ENCODE data around the gene PPM1J. TPM values are rescaled to one million over a fixed set of nuclear protein-coding genes. Genes with fewer than 3 reads are reported as not detected.
"Not testable (repeated sequence)": the region's sequence is repeated elsewhere in the genome, so short reads cannot be mapped to it uniquely, and the experiment has no call there.

The PPM1J gene, protein sequence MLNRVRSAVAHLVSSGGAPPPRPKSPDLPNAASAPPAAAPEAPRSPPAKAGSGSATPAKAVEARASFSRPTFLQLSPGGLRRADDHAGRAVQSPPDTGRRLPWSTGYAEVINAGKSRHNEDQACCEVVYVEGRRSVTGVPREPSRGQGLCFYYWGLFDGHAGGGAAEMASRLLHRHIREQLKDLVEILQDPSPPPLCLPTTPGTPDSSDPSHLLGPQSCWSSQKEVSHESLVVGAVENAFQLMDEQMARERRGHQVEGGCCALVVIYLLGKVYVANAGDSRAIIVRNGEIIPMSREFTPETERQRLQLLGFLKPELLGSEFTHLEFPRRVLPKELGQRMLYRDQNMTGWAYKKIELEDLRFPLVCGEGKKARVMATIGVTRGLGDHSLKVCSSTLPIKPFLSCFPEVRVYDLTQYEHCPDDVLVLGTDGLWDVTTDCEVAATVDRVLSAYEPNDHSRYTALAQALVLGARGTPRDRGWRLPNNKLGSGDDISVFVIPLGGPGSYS
- 1.1 TPM for polyA plus RNA-seq (ENCODE audit: insufficient read length)
- long read RNA-seq, donor 1, partial matches to known transcripts = 0 of 2 reads
- long read RNA-seq, donor 1, other reads (novel, unspliced or antisense) = 0 of 2 reads
- long read RNA-seq, donor 2 = 0 reads
- long read RNA-seq, donor 3, partial matches to known transcripts = 0 of 1 reads
- long read RNA-seq, donor 3, other reads (novel, unspliced or antisense) = 0 of 1 reads
- long read RNA-seq, donor 4 = 0 reads
- long read RNA-seq, donor 5, partial matches to known transcripts = 0 of 1 reads
- long read RNA-seq, donor 5, other reads (novel, unspliced or antisense) = 0 of 1 reads
- long read RNA-seq, donor 6 = 0 reads
- long read RNA-seq, donor 7, partial matches to known transcripts = 0 of 1 reads
- long read RNA-seq, donor 7, other reads (novel, unspliced or antisense) = 0 of 1 reads
- long read RNA-seq, donor 8 = 0 reads

DNA sequence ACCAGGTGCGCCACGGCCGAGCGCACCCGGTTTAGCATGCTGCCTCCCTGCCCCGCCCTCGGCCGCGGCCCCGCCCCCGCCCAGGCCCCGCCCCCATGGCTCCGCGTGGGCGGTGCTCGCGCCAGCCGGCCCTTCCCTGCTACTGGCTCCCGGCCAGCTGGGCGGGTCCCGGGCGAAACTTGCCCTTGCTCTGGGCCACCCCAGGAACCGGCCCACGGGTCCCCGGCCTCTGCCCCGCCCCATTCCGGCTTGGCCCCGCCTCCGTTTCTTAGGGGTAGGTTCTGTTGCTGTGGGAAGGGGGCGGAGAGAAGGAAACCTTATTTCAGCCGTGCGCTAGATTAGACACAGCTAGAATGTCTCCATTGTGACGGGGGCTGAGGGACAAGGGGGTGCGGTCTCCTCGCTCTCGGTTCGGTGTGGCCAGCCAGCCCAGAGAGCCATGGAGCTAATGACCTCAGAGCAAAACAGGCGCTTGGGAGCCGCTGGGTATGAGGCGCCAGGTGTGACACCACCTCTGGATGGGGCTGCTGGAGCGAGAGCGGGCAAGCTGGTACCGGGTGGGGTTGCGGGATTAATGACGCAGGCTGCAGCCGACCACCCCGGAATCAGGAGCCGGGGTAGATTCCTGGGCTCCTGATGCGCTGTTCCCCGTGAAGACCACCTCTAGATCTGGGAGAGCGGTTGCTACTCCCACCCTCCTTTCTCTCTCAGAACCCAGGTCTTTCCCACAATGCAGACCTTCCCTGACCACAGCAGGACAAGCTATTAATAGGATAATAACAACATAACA lies at the start of gene PPM1J:
Gene PPM1J (minus strand): TSS at position 69 of the 790 bp plus-strand sequence. CDS start 31 bp downstream, at position 38.
- peak; percentile 91 for DNase-seq

DNA sequence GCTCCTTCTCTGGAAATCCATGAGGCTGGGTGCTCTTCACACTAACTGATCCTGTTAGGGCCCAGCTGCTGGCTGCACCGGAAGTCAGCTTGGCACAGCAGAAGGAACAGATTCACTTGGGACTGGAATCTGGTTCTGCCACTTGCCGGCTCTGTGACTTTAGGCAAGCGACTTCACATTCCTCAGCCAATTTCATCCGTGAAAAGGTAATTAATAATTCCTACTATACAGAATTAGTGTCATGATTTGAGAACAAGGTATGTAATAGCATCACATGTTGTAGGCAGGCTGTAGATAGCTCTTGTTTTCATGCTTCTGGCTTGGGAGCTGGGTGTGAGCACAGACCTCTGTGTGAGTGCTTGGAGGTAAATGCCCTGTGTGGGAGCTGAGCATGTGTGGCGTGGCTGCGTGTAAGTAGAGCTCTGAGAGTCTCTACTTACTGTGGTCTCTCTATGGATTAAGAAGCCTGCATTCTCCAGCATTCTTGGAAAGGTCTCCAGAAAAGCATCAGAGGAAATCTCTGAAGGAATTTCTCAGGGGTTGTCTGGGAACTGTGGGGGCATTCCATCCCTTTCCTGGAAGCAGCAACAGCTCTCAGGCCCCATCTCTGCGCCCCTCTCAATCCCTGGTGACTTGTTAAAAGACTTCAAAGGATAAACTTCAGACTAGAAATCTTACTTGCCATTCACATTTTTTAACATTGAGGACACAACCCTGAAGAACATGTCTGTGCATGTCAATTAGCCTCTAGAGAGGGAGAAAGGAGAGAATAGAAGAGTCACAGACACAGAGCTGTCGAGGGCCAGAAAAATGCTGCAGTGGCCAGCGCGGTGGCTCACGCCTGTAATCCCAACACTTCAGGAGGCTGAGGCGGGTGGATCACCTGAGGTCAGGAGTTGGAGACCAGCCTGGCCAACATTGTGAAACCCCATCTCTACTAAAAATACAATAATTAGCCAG lies 47.7 kb upstream of the PPM1J start:
- DNase-seq = no peak

DNA sequence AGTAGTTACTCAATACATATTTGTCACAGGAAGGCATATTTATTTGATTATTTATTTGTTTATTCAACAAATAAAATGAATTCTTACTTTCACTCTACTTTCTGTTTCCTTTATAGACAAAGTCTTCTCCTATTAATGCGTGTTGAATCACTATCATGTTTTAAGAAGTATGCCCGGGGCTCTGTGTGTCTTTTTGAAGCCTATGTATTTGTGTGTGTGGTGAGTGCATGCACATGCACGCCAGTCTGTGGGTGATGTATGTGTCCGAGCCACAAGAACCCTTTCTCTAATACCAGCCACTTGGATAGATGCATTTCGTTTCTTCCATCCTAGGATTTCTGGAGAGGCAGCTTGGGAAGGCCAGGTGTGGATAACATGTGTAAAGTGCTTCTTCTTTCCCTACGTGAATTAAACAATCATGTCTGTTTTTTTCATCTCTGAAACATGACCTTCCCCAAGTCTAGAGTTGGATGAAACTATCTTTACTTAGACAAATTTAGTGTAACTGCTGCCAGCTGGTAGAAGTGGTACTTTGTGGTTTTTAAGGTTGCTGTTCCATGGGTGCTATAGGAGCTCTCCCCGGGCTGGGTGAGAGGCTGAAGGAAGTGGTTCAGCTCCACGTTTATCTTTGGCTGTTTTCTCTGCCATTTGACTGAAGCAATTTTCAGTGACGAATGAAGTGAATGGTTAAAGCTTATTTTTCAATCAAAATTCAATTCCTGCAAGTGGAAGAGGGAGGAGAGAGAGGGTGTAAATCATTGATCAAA lies 46.8 kb upstream of the PPM1J start:
- no peak for DNase-seq

DNA sequence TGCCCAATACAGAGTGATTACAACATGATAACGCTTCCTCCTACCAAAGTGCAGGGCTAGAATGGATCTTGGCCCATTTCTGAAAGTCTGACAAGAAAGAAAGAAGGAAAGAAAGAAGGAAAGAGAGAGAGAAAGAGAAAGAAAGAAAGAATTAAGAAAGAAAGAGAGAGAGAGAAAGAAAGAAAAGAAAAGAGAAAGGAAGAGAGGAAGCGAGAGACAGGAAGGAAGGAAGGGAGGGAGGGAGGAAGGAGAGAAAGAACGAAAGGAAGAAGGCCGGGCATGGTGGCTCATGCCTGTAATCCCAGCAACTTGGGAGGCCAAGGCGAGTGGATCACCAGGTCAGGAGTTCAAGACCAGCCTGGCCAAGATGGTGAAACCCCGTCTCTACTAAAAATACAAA lies 44.1 kb upstream of the PPM1J start:
- DNase-seq = no peak

DNA sequence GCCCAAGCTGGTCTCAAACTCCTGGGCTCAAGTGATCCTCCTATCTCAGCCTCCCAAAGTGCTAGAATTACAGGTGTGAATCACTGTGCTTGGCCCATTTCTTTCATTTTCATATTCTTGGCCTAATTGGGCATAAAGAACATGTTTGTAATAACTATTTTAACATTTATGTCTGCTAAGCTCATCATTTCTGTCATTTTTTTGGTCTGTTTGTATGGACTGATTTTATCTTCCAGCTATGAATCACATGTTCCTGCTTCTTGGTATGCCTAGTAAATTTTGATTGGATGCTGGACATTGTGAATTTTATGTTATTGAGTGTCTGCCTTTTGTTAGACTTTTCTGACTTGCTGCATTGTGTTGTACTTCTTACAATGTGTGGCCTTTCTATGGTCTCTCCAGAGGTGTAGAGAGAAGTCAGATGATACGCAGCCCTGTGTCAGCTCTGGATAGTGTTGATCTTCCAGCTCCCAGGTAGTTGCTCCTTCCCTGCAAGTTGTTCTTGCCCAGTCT lies 39.0 kb upstream of the PPM1J start:
- no peak for DNase-seq

DNA sequence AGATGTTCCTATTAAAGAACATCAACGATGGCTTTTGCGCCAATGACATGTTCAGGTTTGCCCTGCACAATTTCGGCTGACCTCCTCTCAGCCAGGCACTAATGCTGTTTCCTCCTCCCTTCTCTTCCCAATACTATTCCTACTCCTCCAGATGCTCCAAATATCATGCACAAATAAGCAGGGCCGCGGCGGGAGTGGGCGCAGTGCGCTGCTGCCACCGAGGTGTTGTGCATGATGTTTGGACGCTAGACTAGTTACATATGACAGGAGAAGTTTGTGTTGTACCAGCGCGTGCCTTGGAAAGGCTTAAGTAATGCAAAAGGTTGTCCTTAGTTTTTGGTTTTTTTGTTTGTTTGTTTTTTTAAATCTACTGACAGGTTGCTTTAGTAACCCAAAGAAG lies 33.3 kb upstream of the PPM1J start:
- no peak for DNase-seq

DNA sequence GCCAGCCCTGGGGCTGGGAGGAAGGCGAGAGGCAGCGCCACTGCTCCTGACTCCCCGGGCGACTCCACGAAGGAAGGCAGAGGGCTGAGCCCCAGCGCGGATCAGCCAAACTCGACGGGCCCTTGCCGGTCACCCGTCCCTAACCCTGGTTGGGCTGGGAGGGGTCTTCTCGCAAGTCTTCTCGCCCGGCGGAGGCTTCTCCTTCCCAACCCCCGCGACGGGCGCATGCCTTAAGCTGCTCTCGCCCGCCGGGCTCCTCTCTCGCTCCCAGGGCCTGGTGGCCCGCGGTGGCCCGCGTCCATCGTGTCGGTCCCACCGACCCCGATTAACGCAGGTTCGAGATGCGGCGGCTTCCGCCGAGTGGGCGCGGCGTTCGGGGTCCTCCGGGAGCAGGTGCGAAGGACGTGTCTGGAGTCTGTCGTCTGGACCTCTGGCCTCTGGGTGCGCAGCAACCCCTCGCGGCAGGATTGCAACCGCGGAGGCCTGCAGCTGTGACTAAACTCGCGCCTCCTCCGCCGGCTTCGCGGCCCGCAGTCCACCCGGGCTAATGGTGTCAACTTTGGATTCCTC lies 29.0 kb upstream of the PPM1J start:
- DNase-seq = no peak

DNA sequence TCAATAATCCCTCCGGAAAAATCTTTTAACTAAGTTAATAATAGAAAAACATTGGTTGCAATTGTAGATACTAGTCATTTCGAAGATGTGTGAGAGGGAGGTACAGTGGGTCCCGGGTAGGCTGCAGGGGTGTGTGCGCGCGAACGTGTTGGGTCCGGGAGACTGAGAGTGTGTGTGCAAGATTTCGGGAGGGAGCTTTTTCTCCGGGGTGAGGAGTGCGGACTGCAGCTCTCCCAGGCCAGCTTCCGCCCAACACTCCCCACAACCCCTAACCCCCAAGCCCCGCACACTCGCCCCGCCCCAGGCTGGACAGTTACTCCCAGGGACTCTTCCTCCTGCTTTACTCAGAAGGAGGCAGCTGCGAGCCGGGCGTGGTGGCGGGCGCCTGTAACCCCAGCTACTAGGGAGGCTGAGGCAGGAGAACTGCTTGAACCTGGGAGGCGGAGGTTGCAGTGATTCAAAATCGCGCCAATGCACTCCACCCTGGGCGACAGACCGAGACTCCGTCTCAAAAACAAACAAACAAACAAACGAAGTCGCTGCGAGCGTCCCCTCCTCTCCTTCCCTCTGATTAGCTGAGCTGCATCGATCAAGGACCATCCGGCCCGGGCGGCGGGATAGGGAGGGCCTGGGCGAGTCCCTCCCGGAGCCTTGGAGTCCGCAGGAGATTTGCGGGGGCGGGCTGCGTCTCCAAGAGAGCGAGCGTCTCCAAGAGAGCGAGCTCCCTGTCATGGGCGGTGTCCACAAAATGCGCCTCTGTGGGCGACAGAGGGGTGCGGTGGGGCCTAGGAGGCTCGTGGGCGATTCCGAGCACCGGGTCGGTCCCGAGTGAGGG lies 28.3 kb upstream of the PPM1J start:
- no peak for DNase-seq

DNA sequence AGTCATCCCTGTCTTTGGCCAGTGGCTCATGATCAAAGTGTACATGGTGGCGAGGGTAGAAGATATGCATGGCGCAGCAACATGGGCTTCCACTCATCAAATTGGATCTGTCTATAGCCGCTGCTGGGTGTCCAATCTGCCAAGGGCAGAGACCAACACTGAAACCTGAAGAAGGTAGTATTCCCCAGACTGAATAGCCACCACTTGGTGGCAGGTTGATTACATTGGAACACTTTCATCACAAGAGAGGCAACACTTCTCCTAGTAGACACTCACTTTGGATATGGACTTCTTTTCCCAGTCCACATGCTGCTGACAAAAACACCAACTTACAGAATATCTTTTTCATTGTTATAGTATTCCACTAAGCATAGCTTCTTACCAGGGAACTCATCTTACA lies 22.4 kb upstream of the PPM1J start:
- no peak for DNase-seq

DNA sequence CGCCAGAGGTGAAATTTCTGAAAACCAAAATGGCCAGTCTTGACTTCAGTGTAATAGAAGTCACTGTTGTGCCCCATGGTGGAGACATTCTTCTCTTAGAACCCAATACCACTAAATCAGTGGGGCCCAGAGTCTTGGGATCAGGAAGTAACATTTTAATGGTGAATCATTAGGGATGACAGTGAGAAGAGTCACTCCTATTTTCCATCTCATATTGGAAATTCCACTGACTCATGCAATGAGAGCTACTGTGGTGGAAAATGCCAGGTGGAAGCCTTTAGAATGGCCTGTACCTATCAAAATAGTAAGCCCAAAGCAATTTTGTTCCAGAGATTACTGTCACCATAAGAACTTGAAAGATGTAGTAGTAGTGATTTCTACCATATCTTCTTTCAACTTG lies 20.6 kb upstream of the PPM1J start:
- DNase-seq = no peak

DNA sequence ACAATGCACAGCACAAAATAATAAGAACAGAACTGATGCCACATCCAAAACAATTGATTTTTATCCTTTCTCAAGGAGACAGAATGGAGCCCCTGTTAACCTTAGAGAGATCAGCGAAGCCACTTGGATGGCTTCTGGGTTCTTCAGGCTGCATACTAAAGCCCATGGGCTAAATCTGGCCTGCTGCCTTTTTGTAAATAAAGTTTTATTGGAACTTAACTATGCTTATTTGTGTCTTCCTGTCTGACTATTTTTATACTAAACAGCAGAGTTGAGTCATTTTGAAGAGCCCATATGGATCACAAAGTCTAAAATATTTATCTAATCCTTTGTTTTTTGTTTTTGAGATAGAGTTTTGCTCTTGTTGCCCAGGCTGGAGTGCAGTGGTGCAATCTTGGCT lies 16.3 kb upstream of the PPM1J start:
- no peak for DNase-seq

DNA sequence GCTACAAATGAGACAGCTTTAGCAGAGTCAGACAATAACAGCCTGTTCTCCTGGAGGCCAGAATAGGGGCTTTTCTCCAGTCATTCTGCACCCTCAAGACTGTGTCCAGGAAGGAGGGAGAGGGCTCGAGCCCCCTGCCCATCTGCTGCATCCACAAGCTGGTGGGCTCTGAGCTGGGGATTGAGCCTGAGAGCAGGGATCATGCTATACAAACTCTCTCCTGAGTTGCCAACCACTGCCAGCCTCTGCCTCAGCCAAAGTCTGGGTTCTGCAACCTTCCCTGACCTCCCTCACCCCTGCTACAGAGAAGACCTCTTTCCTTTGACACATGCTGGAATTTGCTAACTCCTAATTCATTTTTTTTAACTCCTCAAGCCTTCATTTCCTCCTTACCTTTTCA lies 14.8 kb upstream of the PPM1J start:
- no peak for DNase-seq

DNA sequence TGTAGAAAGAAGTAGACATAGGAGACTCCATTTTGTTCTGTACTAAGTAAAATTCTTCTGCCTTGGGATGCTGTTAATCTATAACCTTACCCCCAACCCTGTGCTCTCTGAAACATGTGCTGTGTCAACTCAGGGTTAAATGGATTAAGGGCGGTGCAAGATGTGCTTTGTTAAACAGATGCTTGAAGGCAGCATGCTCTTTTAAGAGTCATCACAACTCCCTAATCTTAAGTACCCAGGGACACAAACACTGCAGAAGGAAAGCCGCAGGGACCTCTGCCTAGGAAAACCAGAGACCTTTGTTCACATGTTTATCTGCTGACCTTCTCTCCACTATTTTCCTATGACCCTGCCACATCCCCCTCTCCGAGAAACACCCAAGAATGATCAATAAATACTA lies 13.9 kb upstream of the PPM1J start:
- not testable (repeated sequence) for DNase-seq

DNA sequence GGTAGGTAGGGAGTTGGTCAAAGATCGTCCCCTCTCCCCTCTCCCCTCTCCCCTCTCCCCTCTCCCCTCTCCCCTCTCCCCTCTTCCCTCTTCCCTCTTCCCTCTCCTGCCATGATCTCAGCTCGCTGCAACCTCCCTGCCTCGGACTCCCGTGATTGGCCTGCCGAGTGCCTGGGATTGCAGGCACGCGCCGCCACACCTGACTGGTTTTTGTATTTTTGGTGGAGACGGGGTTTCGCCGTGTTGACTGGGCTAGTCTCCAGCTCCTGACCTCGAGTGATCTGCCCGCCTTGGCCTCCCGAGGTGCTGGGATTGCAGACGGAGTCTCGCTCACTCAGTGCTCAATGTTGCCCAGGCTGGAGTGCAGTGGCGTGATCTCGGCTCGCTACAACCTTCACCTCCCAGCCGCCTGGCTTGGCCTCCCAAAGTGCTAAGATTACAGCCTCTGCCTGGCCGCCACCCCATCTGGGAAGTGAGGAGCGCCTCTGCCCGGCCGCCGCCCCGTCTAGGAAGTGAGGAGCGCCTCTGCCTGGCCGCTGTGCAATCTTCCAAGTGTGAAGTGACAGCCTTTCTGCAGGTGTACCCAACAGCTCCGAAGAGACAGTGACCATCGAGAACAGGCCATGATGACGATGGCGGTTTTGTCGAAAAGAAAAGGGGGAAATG lies 13.3 kb upstream of the PPM1J start:
- not testable (repeated sequence) for DNase-seq

DNA sequence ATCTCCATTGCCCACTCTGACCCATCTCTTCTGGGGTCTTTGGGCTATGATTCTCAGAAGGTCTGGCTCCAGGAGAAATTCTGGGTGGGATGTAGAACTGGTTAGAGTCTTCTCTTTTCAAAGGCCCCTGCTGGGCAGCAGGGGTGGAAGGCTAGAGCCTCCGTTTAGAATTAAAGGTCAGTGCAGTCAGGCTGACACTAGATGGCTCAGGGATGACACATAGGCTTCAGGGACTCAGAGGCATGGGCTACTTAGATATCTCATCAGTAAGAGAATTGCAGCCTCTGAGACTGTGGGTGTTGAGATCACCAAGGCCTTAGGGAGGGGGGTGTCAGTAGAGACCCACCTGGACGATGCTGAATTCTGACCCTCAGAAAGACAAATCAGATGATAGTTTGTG lies 12.6 kb upstream of the PPM1J start:
- no peak for DNase-seq

DNA sequence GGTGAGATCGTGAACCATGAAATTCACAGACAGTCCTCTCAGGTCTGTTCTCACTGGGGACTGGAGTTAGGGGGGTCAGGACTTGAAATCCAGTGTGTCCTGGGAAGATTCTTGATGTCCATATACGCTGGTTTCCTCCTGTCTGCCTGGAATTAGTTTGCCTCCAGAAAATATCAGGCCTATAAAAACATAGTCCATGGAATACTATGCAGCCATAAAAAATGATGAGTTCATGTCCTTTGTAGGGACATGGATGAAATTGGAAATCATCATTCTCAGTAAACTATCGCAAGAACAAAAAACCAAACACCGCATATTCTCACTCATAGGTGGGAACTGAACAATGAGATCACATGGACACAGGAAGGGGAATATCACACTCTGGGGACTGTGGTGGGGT lies 9.1 kb upstream of the PPM1J start:
- not testable (repeated sequence) for DNase-seq

DNA sequence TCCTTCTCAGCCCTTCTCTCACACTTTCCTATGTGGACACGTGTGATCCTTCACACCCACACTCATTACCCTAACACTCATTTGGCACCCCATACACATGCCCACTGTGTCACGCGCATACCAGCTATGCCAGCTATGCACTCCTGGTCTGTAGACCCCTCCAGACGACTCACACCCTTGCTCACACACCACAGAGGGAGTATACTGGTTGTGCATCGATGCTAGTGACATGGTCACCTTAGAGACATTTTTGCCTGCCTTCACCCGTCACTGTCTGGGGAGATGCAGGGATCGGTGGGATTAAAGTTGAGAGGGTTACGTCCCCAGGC lies 8.3 kb upstream of the PPM1J start:
- DNase-seq = no peak

Data from left kidney (tissue), 8 donors.